WTC11 (cell line): ENCODE measurements around the gene TMEM214. TPM values are rescaled to one million over a fixed set of nuclear protein-coding genes. Genes with fewer than 3 reads are reported as not detected.

Experiments used
- ATAC-seq: fragments of 200-7000 bp; cut with Tn5 transposase; 2 replicates; pipeline ENCODE4 v1.10.0; 2021; ENCODE audit warnings: mild to moderate bottlenecking, moderate library complexity
- CTCF ChIA-PET: fragments of 300-600 bp; sonication (Branson Sonifier 250); formaldehyde crosslinking; loops from one replicate; lab custom pipeline; 2021; ENCODE audit warnings: antibody characterized with exemption; lab: Charles Lee
- POLR2A ChIA-PET: fragments of 350-600 bp; sonication (Branson Sonifier 250); formaldehyde crosslinking; loops from one replicate; lab custom pipeline; 2021; ENCODE audit warnings: antibody characterized with exemption; lab: Charles Lee
- DNase-seq: peaks from one replicate; pipeline ENCODE4 v3.0.0; 2021; ENCODE audit warnings: low spot score
- H3K27ac Mint-ChIP-seq: 2 replicates; pipeline ENCODE4 v1.8.0; 2021; ENCODE audit warnings: mixed read lengths
- H3K27me3 Mint-ChIP-seq: 2 replicates; pipeline ENCODE4 v1.8.0; 2021; ENCODE audit warnings: low read depth, mild to moderate bottlenecking, moderate library complexity, mixed read lengths
- H3K36me3 Mint-ChIP-seq: 2 replicates; pipeline ENCODE4 v1.8.0; 2021; ENCODE audit warnings: mixed read lengths
- H3K4me1 Mint-ChIP-seq: 2 replicates; pipeline ENCODE4 v1.8.0; 2022; ENCODE audit warnings: mixed read lengths
- H3K4me3 Mint-ChIP-seq: 2 replicates; pipeline ENCODE4 v1.8.0; 2021; ENCODE audit warnings: mild to moderate bottlenecking, moderate library complexity, mixed read lengths
- H3K9me3 Mint-ChIP-seq: 2 replicates; pipeline ENCODE4 v1.8.0; 2021; ENCODE audit warnings: mixed read lengths
- CBFB ChIP-seq: sonication (generic); formaldehyde crosslinking; IDR thresholded peaks from 2 replicates; pipeline ENCODE4 v1.8.1; 2022; ENCODE audit warnings: mild to moderate bottlenecking, low read depth, missing genetic modification reagents
- CDX4 ChIP-seq: fragments of 250-450 bp; sonication (Bioruptor Pico); IDR thresholded peaks from 2 replicates; pipeline ENCODE4 v1.9.0; 2021; ENCODE audit warnings: moderate library complexity, mild to moderate bottlenecking, inconsistent platforms, borderline replicate concordance
- CREB1 ChIP-seq: sonication (generic); formaldehyde crosslinking; IDR thresholded peaks from 2 replicates; pipeline ENCODE4 v1.8.0; 2023; ENCODE audit warnings: mild to moderate bottlenecking, missing genetic modification reagents
- FOXJ3 ChIP-seq: sonication (generic); formaldehyde crosslinking; IDR thresholded peaks from 2 replicates; pipeline ENCODE4 v1.9.0; 2021; ENCODE audit warnings: missing genetic modification reagents, mild to moderate bottlenecking, borderline replicate concordance
- FOXK1 ChIP-seq: sonication (generic); formaldehyde crosslinking; IDR thresholded peaks from 2 replicates; pipeline ENCODE4 v1.8.0; 2022; ENCODE audit warnings: mild to moderate bottlenecking, moderate library complexity, missing genetic modification reagents
- FOXP4 ChIP-seq: sonication (generic); formaldehyde crosslinking; IDR thresholded peaks from 2 replicates; pipeline ENCODE4 v1.8.0; 2022; ENCODE audit warnings: mild to moderate bottlenecking, missing genetic modification reagents
- HMGXB4 ChIP-seq: sonication (generic); formaldehyde crosslinking; IDR thresholded peaks from 2 replicates; pipeline ENCODE4 v1.8.1; 2023; ENCODE audit warnings: mild to moderate bottlenecking, moderate library complexity, missing genetic modification reagents
- JAZF1 ChIP-seq: fragments of 250-450 bp; sonication (Bioruptor Pico); IDR thresholded peaks from 2 replicates; pipeline ENCODE4 v1.9.0; 2021; ENCODE audit warnings: moderate library complexity, mild to moderate bottlenecking, inconsistent platforms
- MXD4 ChIP-seq: fragments of 250-450 bp; sonication (Bioruptor Pico); IDR thresholded peaks from 2 replicates; pipeline ENCODE4 v1.8.0; 2021; ENCODE audit warnings: mild to moderate bottlenecking, moderate library complexity, borderline replicate concordance
- NR3C1 ChIP-seq: sonication (generic); formaldehyde crosslinking; conservative IDR thresholded peaks from 2 replicates; pipeline ENCODE4 v1.8.1; 2023; ENCODE audit warnings: low read depth, mild to moderate bottlenecking, missing genetic modification reagents
- SOX15 ChIP-seq: fragments of 250-450 bp; sonication (Bioruptor Pico); IDR thresholded peaks from 2 replicates; pipeline ENCODE4 v1.9.0; 2021; ENCODE audit warnings: mild to moderate bottlenecking
- STAT6 ChIP-seq: sonication (generic); formaldehyde crosslinking; conservative IDR thresholded peaks from 2 replicates; pipeline ENCODE4 v1.8.1; 2023; ENCODE audit warnings: mild to moderate bottlenecking, low read depth, missing genetic modification reagents, moderate library complexity
- USF1 ChIP-seq: sonication (generic); formaldehyde crosslinking; IDR thresholded peaks from 2 replicates; pipeline ENCODE4 v1.8.0; 2022; ENCODE audit warnings: mild to moderate bottlenecking, missing genetic modification reagents
- ZNF317 ChIP-seq: sonication (generic); formaldehyde crosslinking; IDR thresholded peaks from 2 replicates; pipeline ENCODE4 v1.8.1; 2023; ENCODE audit warnings: low read depth, mild to moderate bottlenecking, moderate library complexity, missing genetic modification reagents, borderline replicate concordance
- ZNF532 ChIP-seq: fragments of 250-450 bp; sonication (Bioruptor Pico); IDR thresholded peaks from 2 replicates; pipeline ENCODE4 v1.9.0; 2021; ENCODE audit warnings: mild to moderate bottlenecking, borderline replicate concordance
- total RNA-seq: library from RNA; stranded (reverse); gene quantifications from 3 replicates; pipeline ENCODE4 v1.2.3, GENCODE V29; 2021

TMEM214 gene
- total RNA-seq, 1 experiment from 2014 or later, result 57.1 TPM

- H3K4me3 Mint-ChIP-seq, result no peak overlapping the region
- peaks cover 21% of the 10 kb centered on the region for H3K9me3 Mint-ChIP-seq
- ChIA-PET CTCF (interaction anchor here (0.9 to 6.9 kb wide), 4 partner anchors 12 to 167 kb away, joined by 3 to 596 read pairs (median 101); partner anchors contain the start of genes DPYSL5 and MAPRE3), POLR2A (no interaction called here)
- H3K4me1 Mint-ChIP-seq, result peaks cover 8% of the 10 kb centered on the region
- DNase-seq (no peak), ATAC-seq (no peak)
- H3K27ac Mint-ChIP-seq, result no peak overlapping the region; the same call in 1 of the 2 replicates
- H3K36me3 Mint-ChIP-seq, result peaks cover 21% of the 10 kb centered on the region
- TF ChIP-seq FOXK1 (CRISPR knock-in tag) (no peak), JAZF1 (CRISPR knock-in tag) (no peak), FOXJ3 (CRISPR knock-in tag) (no peak), NR3C1 (CRISPR knock-in tag) (no peak), MXD4 (CRISPR knock-in tag) (no peak), CREB1 (no peak), CBFB (CRISPR knock-in tag) (no peak), HMGXB4 (no peak), SOX15 (CRISPR knock-in tag) (no peak), STAT6 (no peak), USF1 (CRISPR knock-in tag) (no peak), FOXP4 (CRISPR knock-in tag) (no peak), ZNF532 (CRISPR knock-in tag) (no peak), CDX4 (CRISPR knock-in tag) (no peak), ZNF317 (CRISPR knock-in tag) (no peak)
- peaks cover 11% of the 10 kb centered on the region; the same call in 1 of the 2 replicates for H3K27me3 Mint-ChIP-seq
Measured at GRCh38 chr2:27014771-27015433, 17.9 kb upstream of the TMEM214 start.
